Measurements from ENCODE around the gene PCDH8. TPM values are rescaled to one million over a fixed set of nuclear protein-coding genes. Genes with fewer than 3 reads are reported as not detected.

PCDH8 gene
- total and polyA plus RNA-seq, 2 of the 13 experiments (the other 11 are each of a cell fraction or from before 2014, with no cell fraction given), result not detected

GRCh38 chr13:52850396-52851136 lies 2.1 kb upstream of the PCDH8 start (continued):
- TF ChIP-seq SMAD9 (CRISPR knock-in tag; IDR thresholded peaks at IDR 0.05) (no peak), ZFP82 (CRISPR knock-in tag; IDR thresholded peaks at IDR 0.05; ENCODE audit: borderline replicate concordance) (no peak), ZNF414 (CRISPR knock-in tag; IDR thresholded peaks at IDR 0.05) (peak; percentile 68; the same call in 1 of the 2 replicates), LCORL (IDR thresholded peaks at IDR 0.05) (no peak), LCORL (CRISPR knock-in tag; IDR thresholded peaks at IDR 0.05) (0 out of 2 replicates have a peak, but pooled peaks have one; percentile 46), NONO (IDR thresholded peaks at IDR 0.05) (no peak), NONO (CRISPR knock-in tag; conservative IDR thresholded peaks at IDR 0.05) (no peak; the same call in 1 of the 2 replicates), ZFP37 (CRISPR knock-in tag; IDR thresholded peaks at IDR 0.05; ENCODE audit: borderline replicate concordance) (peak; percentile 95; the same call in 1 of the 2 replicates), RXRB (CRISPR knock-in tag; IDR thresholded peaks at IDR 0.05; ENCODE audit: borderline replicate concordance) (peak; percentile 74), ZSCAN9 (CRISPR knock-in tag; IDR thresholded peaks at IDR 0.05; ENCODE audit: borderline replicate concordance) (peak; percentile 91), HNRNPLL (IDR thresholded peaks at IDR 0.05; ENCODE audit: low read depth, low read length, poor library complexity, severe bottlenecking) (peak; percentile 68), ZNF296 (CRISPR knock-in tag; conservative IDR thresholded peaks at IDR 0.05) (peak; percentile 50; the same call in 1 of the 2 replicates), POLR2A (IDR thresholded peaks at IDR 0.05; ENCODE audit: insufficient read depth in 1 of 2, low read depth in 2 of 2, low read length in 2 of 2) (no peak), MXD1 (CRISPR knock-in tag; IDR thresholded peaks at IDR 0.05) (peak; percentile 79; the same call in 1 of the 2 replicates), ZNF501 (CRISPR knock-in tag; IDR thresholded peaks at IDR 0.05) (peak; percentile 74; the same call in 1 of the 2 replicates), THAP9 (CRISPR knock-in tag; IDR thresholded peaks at IDR 0.05; ENCODE audit: borderline replicate concordance) (peak; percentile 51; the same call in 1 of the 2 replicates), ZNF781 (CRISPR knock-in tag; IDR thresholded peaks at IDR 0.05; ENCODE audit: borderline replicate concordance, not compliant biosample characterization) (peak; percentile 92), EP300 (IDR thresholded peaks at IDR 0.05; ENCODE audit: low read depth in 2 of 2, low read length in 2 of 2) (no peak), EP300 (CRISPR knock-in tag; IDR thresholded peaks at IDR 0.05; ENCODE audit: borderline replicate concordance) (no peak), ISX (CRISPR knock-in tag; conservative IDR thresholded peaks at IDR 0.05) (peak; percentile 70; the same call in 1 of the 2 replicates), KDM4B (CRISPR knock-in tag; IDR thresholded peaks at IDR 0.05) (peak; percentile 82), ZNF331 (CRISPR knock-in tag; IDR thresholded peaks at IDR 0.05) (peak; percentile 83), XBP1 (CRISPR knock-in tag; IDR thresholded peaks at IDR 0.05) (peak; percentile 66; the same call in 1 of the 2 replicates), PHF20 (CRISPR knock-in tag; IDR thresholded peaks at IDR 0.05) (peak; percentile 45; the same call in 1 of the 2 replicates), ZMYM4 (CRISPR knock-in tag; IDR thresholded peaks at IDR 0.05) (peak; percentile 60), ZNF772 (CRISPR knock-in tag; IDR thresholded peaks at IDR 0.05) (peak; percentile 83; the same call in 1 of the 2 replicates), SUZ12 (IDR thresholded peaks at IDR 0.05; ENCODE audit: low read depth, low read length) (no peak), MTA1 (CRISPR knock-in tag; IDR thresholded peaks at IDR 0.05; ENCODE audit: borderline replicate concordance) (no peak; the same call in 1 of the 2 replicates), WIZ (CRISPR knock-in tag; IDR thresholded peaks at IDR 0.05) (peak; percentile 99)
